ENCODE data around the gene CACNA1S. TPM values are rescaled to one million over a fixed set of nuclear protein-coding genes. Genes with fewer than 3 reads are reported as not detected.

Gene CACNA1S
- total and polyA plus RNA-seq, 2 donors (not counting 1 experiment from before 2014, with no cell fraction given) = not detected

GRCh38 chr1:201068976-201069375 lies 43.2 kb downstream of the CACNA1S start:
- H3K36me3 ChIP-seq (replicated peaks in 1 of 2; ENCODE audit: control extremely low read depth in 1 of 2, control insufficient read depth in 1 of 2, extremely low read depth in 1 of 2, insufficient read depth in 2 of 2, low read length in 1 of 2) = no peaks in the 10 kb centered on the region
- peaks cover 30% of the 10 kb centered on the region for H3K27me3 Mint-ChIP-seq
- peaks cover 7% of the 10 kb centered on the region for H3K4me1 Mint-ChIP-seq
- H3K79me2 ChIP-seq (ENCODE audit: control insufficient read depth, insufficient read depth, low read length) = no peaks in the 10 kb centered on the region
- H3K9me3 ChIP-seq (ENCODE audit: control extremely low read depth in 1 of 3, control insufficient read depth in 2 of 3, insufficient read depth in 1 of 3, low read length in 2 of 3) = no peaks in the 10 kb centered on the region
- no peaks in the 10 kb centered on the region for H4K20me1 ChIP-seq (ENCODE audit: control insufficient read depth, insufficient read depth, low read length, poor library complexity, severe bottlenecking)
- ATAC-seq (ENCODE audit: low read depth) = no peak
- H3K4me3 Mint-ChIP-seq = no peak overlapping the region
- peaks cover 0 to 2% (median 0%) of the 10 kb centered on the region in 4 experiments for H3K27me3 ChIP-seq (replicated peaks in 1 of 4; ENCODE audit: control extremely low read depth in 1 of 4, control insufficient read depth in 3 of 4, insufficient read depth in 4 of 4, low read length in 3 of 4)
- no peak overlapping the region for H3K4me2 ChIP-seq (replicated peaks; ENCODE audit: low read depth, low read length, poor library complexity, severe bottlenecking)
- H3K27ac Mint-ChIP-seq = no peak overlapping the region
- no peaks in the 10 kb centered on the region for H3K9me3 Mint-ChIP-seq (ENCODE audit: insufficient read depth)
- no peak overlapping the region for H3K27ac ChIP-seq (ENCODE audit: low read length in 2 of 2)
- 86% methylated on average over 3 of the region's 4 CpGs for WGBS (ENCODE audit: insufficient coverage)
- no peaks in the 10 kb centered on the region for H3K4me1 ChIP-seq (ENCODE audit: control insufficient read depth in 2 of 2, insufficient read depth in 2 of 2, low read length in 2 of 2)
- no peak overlapping the region for H3K9ac ChIP-seq (ENCODE audit: low read length)
- H3K4me3 ChIP-seq (ENCODE audit: control extremely low read depth in 1 of 5, extremely low read depth in 1 of 5, insufficient read depth in 1 of 5, low read depth in 2 of 5, low read length in 4 of 5) = no peak overlapping the region
- no peak for DNase-seq
- CTCF ChIA-PET = no interaction called here
- intact Hi-C loops (cut with micrococcal nuclease) = no loop called here
- no peak for TF ChIP-seq EZH2 (IDR thresholded peaks at IDR 0.05; ENCODE audit: borderline replicate concordance, insufficient read depth, low read depth, low read length, poor library complexity, severe bottlenecking)
- TF ChIP-seq CTCF (IDR thresholded peaks at IDR 0.05) = no peak
- H2AFZ ChIP-seq (ENCODE audit: insufficient read depth, low read depth, low read length, poor library complexity, severe bottlenecking) = no peak overlapping the region
- POLR2A ChIA-PET = no interaction called here

GRCh38 chr1:201066986-201067385 lies 45.2 kb downstream of the CACNA1S start:
- no peaks in the 10 kb centered on the region for H3K36me3 ChIP-seq (replicated peaks in 1 of 2; ENCODE audit: control extremely low read depth in 1 of 2, control insufficient read depth in 1 of 2, extremely low read depth in 1 of 2, insufficient read depth in 2 of 2, low read length in 1 of 2)
- H3K4me3 ChIP-seq (ENCODE audit: control extremely low read depth in 1 of 5, extremely low read depth in 1 of 5, insufficient read depth in 1 of 5, low read depth in 2 of 5, low read length in 4 of 5) = no peak overlapping the region
- H3K27ac ChIP-seq (ENCODE audit: low read length in 2 of 2) = no peak overlapping the region
- H2AFZ ChIP-seq (ENCODE audit: insufficient read depth, low read depth, low read length, poor library complexity, severe bottlenecking) = no peak overlapping the region
- no peaks in the 10 kb centered on the region for H3K9me3 ChIP-seq (ENCODE audit: control extremely low read depth in 1 of 3, control insufficient read depth in 2 of 3, insufficient read depth in 1 of 3, low read length in 2 of 3)
- no peak for DNase-seq
- Mint-ChIP-seq H3K27me3 (peaks cover 26% of the 10 kb centered on the region), H3K4me1 (peaks cover 7% of the 10 kb centered on the region), H3K27ac (no peak overlapping the region), H3K9me3 (ENCODE audit: insufficient read depth) (no peaks in the 10 kb centered on the region), H3K4me3 (no peak overlapping the region)
- CTCF ChIA-PET = interaction anchor here (1.2 kb wide), 1 partner anchor 95 kb away, joined by 4 read pairs; no protein-coding TSS in a partner anchor
- no peak overlapping the region for H3K4me2 ChIP-seq (replicated peaks; ENCODE audit: low read depth, low read length, poor library complexity, severe bottlenecking)
- H3K27me3 ChIP-seq (replicated peaks in 1 of 4; ENCODE audit: control extremely low read depth in 1 of 4, control insufficient read depth in 3 of 4, insufficient read depth in 4 of 4, low read length in 3 of 4) = peaks cover 0 to 4% (median 0%) of the 10 kb centered on the region in 4 experiments
- no peak overlapping the region for H3K9ac ChIP-seq (ENCODE audit: low read length)
- POLR2A ChIA-PET = no interaction called here
- ATAC-seq (ENCODE audit: low read depth) = no peak
- TF ChIP-seq CTCF (IDR thresholded peaks at IDR 0.05) = no peak
- no peak for TF ChIP-seq EZH2 (IDR thresholded peaks at IDR 0.05; ENCODE audit: borderline replicate concordance, insufficient read depth, low read depth, low read length, poor library complexity, severe bottlenecking)
- H3K79me2 ChIP-seq (ENCODE audit: control insufficient read depth, insufficient read depth, low read length) = no peaks in the 10 kb centered on the region
- 59% methylated on average over 3 of the region's 4 CpGs for WGBS (ENCODE audit: insufficient coverage)
- intact Hi-C loops (cut with micrococcal nuclease) = no loop called here
- no peaks in the 10 kb centered on the region for H3K4me1 ChIP-seq (ENCODE audit: control insufficient read depth in 2 of 2, insufficient read depth in 2 of 2, low read length in 2 of 2)
- no peaks in the 10 kb centered on the region for H4K20me1 ChIP-seq (ENCODE audit: control insufficient read depth, insufficient read depth, low read length, poor library complexity, severe bottlenecking)

Measured in B cell (primary cell).